LNCaP clone FGC (cell line): Measurements from ENCODE around the gene WDR33.

Experiments used
- DNase-seq: peaks from one replicate; pipeline ENCODE4 v3.0.0-alpha.2; 2011; ENCODE audit warnings: low read depth
- H3K4me3 ChIP-seq: 2 replicates; pipeline ENCODE4 v1.5.1; 2011; ENCODE audit warnings: mild to moderate bottlenecking, low read depth, low read length, control low read depth
- CTCF ChIP-seq: IDR thresholded peaks from 2 replicates; pipeline ENCODE4 v1.5.1; 2012; ENCODE audit warnings: mild to moderate bottlenecking; ENCODE audit not compliant: control insufficient read depth, insufficient read depth; ENCODE audit errors: extremely low read depth

The WDR33 gene

GRCh38 chr2:127702395-127703009 lies 108.5 kb downstream of the WDR33 start:
- H3K4me3 ChIP-seq = peak overlapping the region; percentile 68
- DNase-seq = no peak
- no peak for TF ChIP-seq CTCF

GRCh38 chr2:127701651-127702394 lies 109.1 kb downstream of the WDR33 start:
- TF ChIP-seq CTCF = peak; percentile 13; the same call in 1 of the 2 replicates
- peak overlapping the region; percentile 68 for H3K4me3 ChIP-seq
- DNase-seq = peak; percentile 32

- peak within 1 kb of the TSS; percentile 68 for H3K4me3 ChIP-seq
- DNase-seq = peak; percentile 77
- no peak for TF ChIP-seq CTCF
These were observed 109.7 kb downstream of the WDR33 start, which contains the start of gene SFT2D3 for GRCh38 chr2:127701193-127701650. SFT2D3 (plus strand) TSS chr2:127701497; CDS start chr2:127701529, 32 bp downstream.

GRCh38 chr2:127700527-127701192 lies 110.3 kb downstream of the WDR33 start:
- H3K4me3 ChIP-seq = peak overlapping the region; percentile 68
- peak; percentile 11; the same call in 1 of the 2 replicates for TF ChIP-seq CTCF
- DNase-seq = peak; percentile 89

- DNase-seq = no peak
- no peak for TF ChIP-seq CTCF
- H3K4me3 ChIP-seq = no peak overlapping the region
These were observed 112.2 kb downstream of the WDR33 start for GRCh38 chr2:127698553-127699355.

GRCh38 chr2:127697482-127698180 lies 113.3 kb downstream of the WDR33 start:
- no peak for TF ChIP-seq CTCF
- DNase-seq = no peak

More at GRCh38 chr2:127697482-127698180, 113.3 kb downstream of the WDR33 start:
- H3K4me3 ChIP-seq = no peak overlapping the region
